Endothelial cell of umbilical vein (primary cell): ENCODE measurements around the gene OCLN. TPM values are rescaled to one million over a fixed set of nuclear protein-coding genes. Genes with fewer than 3 reads are reported as not detected.

Experiments
- Bru-seq: library from RNA; stranded (reverse); fragments of 400-500 nt; gene quantifications from one replicate; lab custom pipeline; 2021; lab: Mats Ljungman, UMichigan
- BruChase-seq, 2 experiments: library from RNA; stranded (reverse); fragments of 400-500 nt; gene quantifications; one replicate each; lab custom pipeline; 2021; lab: Mats Ljungman, UMichigan
- BruUV-seq: library from RNA; stranded (reverse); fragments of 400-500 nt; replicated peaks from 2 replicates; lab custom pipeline; 2021; lab: Mats Ljungman, UMichigan
- CTCF ChIA-PET: fragments of 300-600, 350-600 bp; sonication (Branson Sonifier 250); formaldehyde crosslinking; loops from one replicate; lab custom pipeline; 2021; ENCODE audit warnings: antibody characterized with exemption, inconsistent platforms; lab: Charles Lee
- POLR2A ChIA-PET: fragments of 300-600, 350-600 bp; sonication (Branson Sonifier 250); formaldehyde crosslinking; loops from one replicate; lab custom pipeline; 2021; ENCODE audit warnings: antibody characterized with exemption, inconsistent platforms; lab: Charles Lee
- DNase-seq: peaks from one replicate; pipeline ENCODE4 v3.0.0-alpha.2; 2011; ENCODE audit warnings: low read depth, low spot score
- FAIRE-seq: peaks from 2 replicates; lab custom pipeline; 2011; peaks lifted over from hg19 to GRCh38; lab: Jason Lieb, UNC
- H2AFZ ChIP-seq: 2 replicates; pipeline ENCODE4 v1.6.0; 2012; ENCODE audit warnings: low read depth, low read length, control low read depth, inconsistent platforms
- H3K27ac ChIP-seq: 2 replicates; pipeline ENCODE4 v1.5.1; 2011; ENCODE audit warnings: low read depth, mild to moderate bottlenecking, control low read depth, low read length, moderate library complexity; ENCODE audit not compliant: insufficient read depth
- H3K27me3 ChIP-seq, 2 experiments: 2 replicates each; pipeline versions ENCODE4 v1.6.0 to v1.6.1; 2011; ENCODE audit warnings: low read length in 2 of 2, mixed read lengths in 1 of 2; ENCODE audit not compliant: control insufficient read depth in 2 of 2, insufficient read depth in 2 of 2
- H3K36me3 ChIP-seq, 2 experiments: 2 replicates in 1 of 2; 3 replicates in 1 of 2; pipeline ENCODE4 v1.5.1; 2011; ENCODE audit warnings: low read length in 2 of 2, mild to moderate bottlenecking in 1 of 2, moderate library complexity in 1 of 2; ENCODE audit not compliant: control insufficient read depth in 2 of 2, insufficient read depth in 2 of 2; ENCODE audit errors: extremely low read depth in 1 of 2
- H3K4me1 ChIP-seq: 3 replicates; pipeline ENCODE4 v1.5.1; 2011; ENCODE audit warnings: mild to moderate bottlenecking, low read length; ENCODE audit not compliant: control insufficient read depth, insufficient read depth; ENCODE audit errors: extremely low read depth
- H3K4me2 ChIP-seq: 2 replicates; pipeline ENCODE4 v1.6.1; 2011; ENCODE audit warnings: low read length, control low read depth, mixed read lengths; ENCODE audit not compliant: insufficient read depth
- H3K4me3 ChIP-seq, 3 experiments: fragments of 200-600 bp in 1 of 3; sonication (generic), shearing (Covaris generic) in 1 of 3; replicated peaks in 1 of 3; 2 replicates each; pipeline ENCODE4 v1.5.1; 2011 to 2016; ENCODE audit warnings: control low read depth in 3 of 3, low read length in 3 of 3, mild to moderate bottlenecking in 2 of 3, inconsistent platforms in 1 of 3, low read depth in 1 of 3, moderate library complexity in 1 of 3; ENCODE audit not compliant: insufficient read depth in 1 of 3
- H3K79me2 ChIP-seq: 2 replicates; pipeline ENCODE4 v1.6.0; 2012; ENCODE audit warnings: low read length, inconsistent platforms; ENCODE audit not compliant: control insufficient read depth, insufficient read depth
- H3K9ac ChIP-seq: replicated peaks from 2 replicates; pipeline ENCODE3; 2011; ENCODE audit warnings: low read length, control low read depth; ENCODE audit not compliant: insufficient read depth; ENCODE audit errors: extremely low read depth
- H3K9me1 ChIP-seq: replicated peaks from 3 replicates; pipeline ENCODE4 v1.6.0; 2011; ENCODE audit warnings: mild to moderate bottlenecking, low read length; ENCODE audit not compliant: control insufficient read depth, insufficient read depth; ENCODE audit errors: extremely low read depth
- H3K9me3 ChIP-seq: replicated peaks from 2 replicates; pipeline ENCODE4 v1.5.1; 2012; ENCODE audit warnings: low read length, inconsistent platforms; ENCODE audit not compliant: control insufficient read depth, insufficient read depth
- H4K20me1 ChIP-seq: replicated peaks from 2 replicates; pipeline ENCODE3; 2011; ENCODE audit warnings: mild to moderate bottlenecking, low read length; ENCODE audit not compliant: control insufficient read depth, insufficient read depth; ENCODE audit errors: extremely low read depth
- EZH2 ChIP-seq: IDR thresholded peaks from 2 replicates; pipeline ENCODE4 v1.6.1; 2012; ENCODE audit warnings: borderline replicate concordance, low read depth, mild to moderate bottlenecking, moderate library complexity, low read length, inconsistent platforms; ENCODE audit not compliant: severe bottlenecking
- FOS ChIP-seq: IDR thresholded peaks from 2 replicates; pipeline ENCODE4 v1.6.1; 2011; ENCODE audit warnings: mild to moderate bottlenecking, low read length, moderate library complexity, borderline replicate concordance; ENCODE audit not compliant: insufficient read depth
- JUN ChIP-seq: IDR thresholded peaks from 2 replicates; pipeline ENCODE4 v1.6.1; 2011; ENCODE audit warnings: borderline replicate concordance, low read depth; ENCODE audit not compliant: insufficient read length, insufficient read depth
- dilution Hi-C: fragments of 300-500 bp; cut with MboI; formaldehyde crosslinking; loops from one replicate; pipeline ENCODE4 v1.15.0; 2019; ENCODE audit warnings: low sequenced_read_pairs; ENCODE audit not compliant: extremely low pct_ligation_motif_present
- intact Hi-C: fragments of 100-400 bp; cut with micrococcal nuclease; formaldehyde crosslinking; loops from one replicate; pipeline ENCODE4 v1.10.0; 2022
- long read RNA-seq: library from polyadenylated mRNA; stranded (forward); transcript quantifications from one replicate; pipeline ENCODE4 v2.0.0, GENCODE V29; 2021
- polyA minus RNA-seq, 3 experiments: library from RNA; depleted of rRNA, polyadenylated mRNA; stranded (reverse); fragments of >200 nt; gene quantifications; 1 replicate in 1 of 3; 2 replicates in 2 of 3; pipeline ENCODE4 v1.2.3, GENCODE V29; 2011
- polyA plus RNA-seq, 4 experiments: library from polyadenylated mRNA; depleted of rRNA in 3 of 4; stranded (reverse) in 3 of 4; unstranded in 1 of 4; fragments of >200 nt; gene quantifications; 2 replicates each; pipeline versions ENCODE4 v1.2.1 to v1.2.3, GENCODE V29; 2011 to 2012; ENCODE audit warnings: missing spikeins in 1 of 4
- total RNA-seq: library from RNA; stranded (reverse); gene quantifications from 2 replicates; pipeline ENCODE4 v1.2.3, GENCODE V29; 2021
- TF ChIP-seq, protein P1 (sequence below), 2 donors: IDR thresholded peaks; 1 replicate in 1 of 2; 2 replicates in 1 of 2; pipeline ENCODE4 v1.5.1; 2011; ENCODE audit warnings: low read length in 2 of 2, mild to moderate bottlenecking in 2 of 2, moderate library complexity in 2 of 2, control low read depth in 1 of 2, inconsistent platforms in 1 of 2, low read depth in 1 of 2; ENCODE audit not compliant: insufficient read depth in 1 of 2; ENCODE audit errors: extremely low read depth in 1 of 2

OCLN gene
- total RNA-seq: 18.2 and 22.3 TPM in 2 replicates
- 9.6 and 11.2 TPM in 2 replicates for polyA plus RNA-seq
- polyA plus RNA-seq (2011; cell fraction: cytosol; rRNA removed): 6.7 and 7.6 TPM in 2 replicates
- 14.6 and 18.6 TPM in 2 replicates for polyA plus RNA-seq (2011; cell fraction: nucleus; rRNA removed)
- polyA plus RNA-seq (2012): 4.6 and 5.6 TPM in 2 replicates
- polyA minus RNA-seq: 48.1 and 58.5 TPM in 2 replicates
- 0.92 TPM for polyA minus RNA-seq (2011; cell fraction: cytosol; rRNA and poly(A)+ RNA removed)
- 16.9 and 22.0 TPM in 2 replicates for polyA minus RNA-seq (2011; cell fraction: nucleus; rRNA and poly(A)+ RNA removed)
- percentile 54 among the genes with signal in this experiment for Bru-seq, nascent RNA
- BruChase-seq, experiment 1, labeled RNA remaining after a 6-hour chase: percentile 53 among the genes with signal in this experiment
- percentile 48 among the genes with signal in this experiment for BruChase-seq, experiment 2, labeled RNA remaining after a 2-hour chase
- long read RNA-seq, full-length matches to known transcripts: 13 of 18 reads
- long read RNA-seq, partial matches to known transcripts: 1 of 18 reads
- long read RNA-seq, other reads (novel, unspliced or antisense): 4 of 18 reads

DNA sequence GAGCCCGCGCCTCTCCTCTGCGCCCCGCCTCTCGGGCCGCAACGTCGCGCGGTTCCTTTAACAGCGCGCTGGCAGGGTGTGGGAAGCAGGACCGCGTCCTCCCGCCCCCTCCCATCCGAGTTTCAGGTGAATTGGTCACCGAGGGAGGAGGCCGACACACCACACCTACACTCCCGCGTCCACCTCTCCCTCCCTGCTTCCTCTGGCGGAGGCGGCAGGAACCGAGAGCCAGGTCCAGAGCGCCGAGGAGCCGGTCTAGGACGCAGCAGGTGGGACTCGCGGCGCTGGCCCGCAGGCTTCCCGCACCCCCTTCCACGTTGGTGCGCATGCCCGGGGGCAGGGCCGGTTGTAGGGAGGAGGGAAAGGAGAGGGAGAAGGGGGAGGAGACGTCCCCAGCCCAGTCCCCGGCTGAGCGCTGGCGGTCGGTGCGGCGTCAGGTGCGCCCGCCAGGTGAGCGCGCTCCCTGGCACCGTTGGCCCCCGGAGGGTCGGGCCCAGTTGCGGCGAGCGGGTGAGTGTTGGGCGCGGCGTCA lies at the start of gene OCLN:
Gene OCLN (plus strand): TSS at position 400 of the 532 bp plus-strand sequence. CDS start 11,455 bp downstream, outside the sequence.
- no TSS peak for BruUV-seq
- Histone ChIP-seq H3K9ac (peak within 1 kb of the TSS; percentile 58), H3K4me3 (peak within 1 kb of the TSS; percentile 72 to 91 (median 87)), H3K4me1 (peaks cover 5% of the 10 kb centered on the region), H2AFZ (peak within 1 kb of the TSS; percentile 91), H3K36me3 (no peaks in the 10 kb centered on the region), H3K9me1 (no peaks in the 10 kb centered on the region), H3K27me3 (peaks cover 2 to 21% of the 10 kb centered on the region in 2 experiments), H3K27ac (no peak within 1 kb of the TSS), H3K4me2 (peak within 1 kb of the TSS; percentile 89), H3K9me3 (no peaks in the 10 kb centered on the region), H4K20me1 (no peaks in the 10 kb centered on the region), H3K79me2 (no peaks in the 10 kb centered on the region)
- POLR2A ChIA-PET: no interaction called here
- intact Hi-C loops (loop anchor here (2.0 kb wide), 2 partner anchors 28 to 78 kb away; partner anchors contain the start of gene MARVELD2), dilution Hi-C loops (no loop called here)
- CTCF ChIA-PET: interaction anchor here (0.8 to 1.2 kb wide), 2 partner anchors 19 to 77 kb away, joined by 3 to 7 read pairs; partner anchors contain the start of gene MARVELD2
- FAIRE-seq (no peak), DNase-seq (peak; percentile 77)
- TF ChIP-seq EZH2 (peak; percentile 23), FOS (no peak)

- POLR2A ChIA-PET: no interaction called here
- BruUV-seq: no TSS peak
- no peak overlapping the region for H3K27ac ChIP-seq
- H3K4me2 ChIP-seq: no peak overlapping the region
- DNase-seq (no peak), FAIRE-seq (no peak)
- H3K9ac ChIP-seq: no peak overlapping the region
- H3K9me3 ChIP-seq: no peaks in the 10 kb centered on the region
- H3K27me3 ChIP-seq: no peaks in the 10 kb centered on the region
- no peaks in the 10 kb centered on the region for H3K4me1 ChIP-seq
- no peaks in the 10 kb centered on the region for H3K79me2 ChIP-seq
- no peaks in the 10 kb centered on the region for H3K9me1 ChIP-seq
- H3K36me3 ChIP-seq: no peaks in the 10 kb centered on the region
- H4K20me1 ChIP-seq: no peaks in the 10 kb centered on the region
- no peak overlapping the region for H3K4me3 ChIP-seq
- intact Hi-C loops (no loop called here), dilution Hi-C loops (no loop called here)
- no peak overlapping the region for H2AFZ ChIP-seq
- TF ChIP-seq, protein P1, sequence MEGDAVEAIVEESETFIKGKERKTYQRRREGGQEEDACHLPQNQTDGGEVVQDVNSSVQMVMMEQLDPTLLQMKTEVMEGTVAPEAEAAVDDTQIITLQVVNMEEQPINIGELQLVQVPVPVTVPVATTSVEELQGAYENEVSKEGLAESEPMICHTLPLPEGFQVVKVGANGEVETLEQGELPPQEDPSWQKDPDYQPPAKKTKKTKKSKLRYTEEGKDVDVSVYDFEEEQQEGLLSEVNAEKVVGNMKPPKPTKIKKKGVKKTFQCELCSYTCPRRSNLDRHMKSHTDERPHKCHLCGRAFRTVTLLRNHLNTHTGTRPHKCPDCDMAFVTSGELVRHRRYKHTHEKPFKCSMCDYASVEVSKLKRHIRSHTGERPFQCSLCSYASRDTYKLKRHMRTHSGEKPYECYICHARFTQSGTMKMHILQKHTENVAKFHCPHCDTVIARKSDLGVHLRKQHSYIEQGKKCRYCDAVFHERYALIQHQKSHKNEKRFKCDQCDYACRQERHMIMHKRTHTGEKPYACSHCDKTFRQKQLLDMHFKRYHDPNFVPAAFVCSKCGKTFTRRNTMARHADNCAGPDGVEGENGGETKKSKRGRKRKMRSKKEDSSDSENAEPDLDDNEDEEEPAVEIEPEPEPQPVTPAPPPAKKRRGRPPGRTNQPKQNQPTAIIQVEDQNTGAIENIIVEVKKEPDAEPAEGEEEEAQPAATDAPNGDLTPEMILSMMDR (IDR thresholded peaks at IDR 0.05; ENCODE audit: extremely low read depth in 1 of 2, insufficient read depth in 1 of 2, low read depth in 1 of 2, low read length in 2 of 2): no peak
- TF ChIP-seq JUN: no peak
- CTCF ChIA-PET: no interaction called here
These were observed 48.3 kb upstream of the OCLN start for GRCh38 chr5:69444127-69444754.
